ENCODE data around the gene BICRA. TPM values are rescaled to one million over a fixed set of nuclear protein-coding genes. Genes with fewer than 3 reads are reported as not detected.

BICRA gene
- total RNA-seq, 4 donors from 2014 or later = 10.7 to 33.6 (median 22.9) TPM

GRCh38 chr19:47615714-47616113 is 6.8 kb downstream of the BICRA start:
- Histone ChIP-seq H3K4me3 (no peak overlapping the region), H3K27me3 (no peaks in the 10 kb centered on the region), H3K4me1 (peaks cover 37% of the 10 kb centered on the region), H3K9me3 (no peaks in the 10 kb centered on the region), H3K27ac (no peak overlapping the region), H3K36me3 (no peaks in the 10 kb centered on the region)
- WGBS = 86% methylated on average over 7 of the region's 7 CpGs
- TF ChIP-seq POLR2A (IDR thresholded peaks at IDR 0.05) = no peak
- no peak for TF ChIP-seq EP300 (IDR thresholded peaks at IDR 0.05)
- no peak for TF ChIP-seq POLR2AphosphoS5 (IDR thresholded peaks at IDR 0.05)
- no peak for TF ChIP-seq CTCF (IDR thresholded peaks at IDR 0.05)
- no peak for DNase-seq (ENCODE audit: low spot score in 2 of 2)

GRCh38 chr19:47618771-47619170 is 9.8 kb downstream of the BICRA start:
- no peaks in the 10 kb centered on the region for H3K27me3 ChIP-seq
- no peaks in the 10 kb centered on the region for H3K36me3 ChIP-seq
- no peak overlapping the region for H3K4me3 ChIP-seq
- H3K27ac ChIP-seq = no peak overlapping the region
- peaks cover 18% of the 10 kb centered on the region for H3K4me1 ChIP-seq
- no peak for TF ChIP-seq CTCF (IDR thresholded peaks at IDR 0.05)
- TF ChIP-seq POLR2AphosphoS5 (IDR thresholded peaks at IDR 0.05) = no peak
- no peak for TF ChIP-seq POLR2A (IDR thresholded peaks at IDR 0.05)
- no peak for TF ChIP-seq EP300 (IDR thresholded peaks at IDR 0.05)
- H3K9me3 ChIP-seq = no peaks in the 10 kb centered on the region
- WGBS = 65% methylated on average over 4 of the region's 14 CpGs
- DNase-seq (ENCODE audit: low spot score in 2 of 2) = no peak

- no peak overlapping the region for H3K4me3 ChIP-seq
- H3K27me3 ChIP-seq = no peaks in the 10 kb centered on the region
- TF ChIP-seq POLR2AphosphoS5 (IDR thresholded peaks at IDR 0.05) (no peak), EP300 (IDR thresholded peaks at IDR 0.05) (no peak), POLR2A (IDR thresholded peaks at IDR 0.05) (no peak), CTCF (IDR thresholded peaks at IDR 0.05) (no peak)
- H3K27ac ChIP-seq = no peak overlapping the region
- WGBS = 77% methylated on average over 6 of the region's 6 CpGs
- H3K9me3 ChIP-seq = no peaks in the 10 kb centered on the region
- peaks cover 24% of the 10 kb centered on the region for H3K4me1 ChIP-seq
- no peaks in the 10 kb centered on the region for H3K36me3 ChIP-seq
- no peak for DNase-seq (ENCODE audit: low spot score in 2 of 2)
These were observed 10.8 kb downstream of the BICRA start for GRCh38 chr19:47619763-47620162.

GRCh38 chr19:47623151-47623920 is 14.4 kb downstream of the BICRA start:
- DNase-seq (ENCODE audit: low spot score in 2 of 2) = no peak
- H3K4me3 ChIP-seq = no peak overlapping the region
- no peak for TF ChIP-seq POLR2A (IDR thresholded peaks at IDR 0.05)
- TF ChIP-seq CTCF (IDR thresholded peaks at IDR 0.05) = no peak
- TF ChIP-seq EP300 (IDR thresholded peaks at IDR 0.05) = no peak
- TF ChIP-seq POLR2AphosphoS5 (IDR thresholded peaks at IDR 0.05) = no peak
- H3K9me3 ChIP-seq = no peaks in the 10 kb centered on the region
- no peaks in the 10 kb centered on the region for H3K36me3 ChIP-seq
- 74% methylated on average over 11 of the region's 12 CpGs for WGBS
- H3K4me1 ChIP-seq = peaks cover 30% of the 10 kb centered on the region
- H3K27ac ChIP-seq = peak overlapping the region; percentile 34
- H3K27me3 ChIP-seq = no peaks in the 10 kb centered on the region

GRCh38 chr19:47623921-47624391 is 15.0 kb downstream of the BICRA start:
- Histone ChIP-seq H3K4me1 (peaks cover 30% of the 10 kb centered on the region), H3K36me3 (no peaks in the 10 kb centered on the region), H3K4me3 (no peak overlapping the region), H3K27me3 (no peaks in the 10 kb centered on the region), H3K27ac (peak overlapping the region; percentile 34), H3K9me3 (no peaks in the 10 kb centered on the region)
- no peak for DNase-seq (ENCODE audit: low spot score in 2 of 2)
- TF ChIP-seq CTCF (IDR thresholded peaks at IDR 0.05) = no peak
- no peak for TF ChIP-seq POLR2A (IDR thresholded peaks at IDR 0.05)
- TF ChIP-seq EP300 (IDR thresholded peaks at IDR 0.05) = no peak
- no peak for TF ChIP-seq POLR2AphosphoS5 (IDR thresholded peaks at IDR 0.05)
- WGBS = 58% methylated on average over 18 of the region's 18 CpGs
